NT2/D1 (cell line): ENCODE measurements around the gene SMCO3.

ENCODE experiments used
- SUZ12 ChIP-seq: IDR thresholded peaks from 2 replicates; pipeline ENCODE4 v1.6.1; 2011; ENCODE audit not compliant: insufficient read length, insufficient read depth; ENCODE audit errors: extremely low read depth
- YY1 ChIP-seq: IDR thresholded peaks from 2 replicates; pipeline ENCODE4 v1.6.1; 2011; ENCODE audit not compliant: insufficient read length, insufficient read depth
- ZNF274 ChIP-seq: IDR thresholded peaks from 2 replicates; pipeline ENCODE4 v1.6.1; 2011; ENCODE audit warnings: mild to moderate bottlenecking, low read depth, low read length

DNA sequence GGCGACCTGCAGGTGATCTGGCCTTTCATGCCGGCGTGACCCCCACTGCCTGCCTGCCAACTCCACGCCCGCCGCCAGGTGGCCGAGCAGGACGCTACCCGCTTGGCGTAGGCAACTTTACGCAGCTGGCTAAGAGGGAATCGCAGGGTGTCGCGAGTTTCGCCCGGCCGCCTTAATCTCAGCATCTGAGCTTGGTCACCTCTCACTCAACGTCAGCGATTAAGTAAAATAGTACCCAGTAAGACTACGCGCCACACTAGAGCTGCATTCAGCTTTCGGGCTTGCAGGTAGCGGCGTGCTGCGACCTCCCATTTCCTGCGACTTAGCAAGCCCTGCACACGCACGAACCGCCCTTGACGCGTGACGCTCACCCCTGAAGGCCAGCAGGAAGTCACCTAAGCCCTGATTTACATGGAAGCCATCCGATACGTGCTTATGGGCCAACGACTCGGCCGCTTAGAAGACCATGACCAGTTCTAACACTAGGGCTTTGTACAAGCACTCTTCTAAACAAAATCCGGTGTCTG is 44.0 kb downstream of the SMCO3 start:
- TF ChIP-seq SUZ12 (no peak), ZNF274 (no peak), YY1 (peak; percentile 8)
